Measurements from ENCODE around the gene BAZ1B.
"Not testable (repeated sequence)": the region's sequence is repeated elsewhere in the genome, so short reads cannot be mapped to it uniquely, and the experiment has no call there.

BAZ1B gene

DNA sequence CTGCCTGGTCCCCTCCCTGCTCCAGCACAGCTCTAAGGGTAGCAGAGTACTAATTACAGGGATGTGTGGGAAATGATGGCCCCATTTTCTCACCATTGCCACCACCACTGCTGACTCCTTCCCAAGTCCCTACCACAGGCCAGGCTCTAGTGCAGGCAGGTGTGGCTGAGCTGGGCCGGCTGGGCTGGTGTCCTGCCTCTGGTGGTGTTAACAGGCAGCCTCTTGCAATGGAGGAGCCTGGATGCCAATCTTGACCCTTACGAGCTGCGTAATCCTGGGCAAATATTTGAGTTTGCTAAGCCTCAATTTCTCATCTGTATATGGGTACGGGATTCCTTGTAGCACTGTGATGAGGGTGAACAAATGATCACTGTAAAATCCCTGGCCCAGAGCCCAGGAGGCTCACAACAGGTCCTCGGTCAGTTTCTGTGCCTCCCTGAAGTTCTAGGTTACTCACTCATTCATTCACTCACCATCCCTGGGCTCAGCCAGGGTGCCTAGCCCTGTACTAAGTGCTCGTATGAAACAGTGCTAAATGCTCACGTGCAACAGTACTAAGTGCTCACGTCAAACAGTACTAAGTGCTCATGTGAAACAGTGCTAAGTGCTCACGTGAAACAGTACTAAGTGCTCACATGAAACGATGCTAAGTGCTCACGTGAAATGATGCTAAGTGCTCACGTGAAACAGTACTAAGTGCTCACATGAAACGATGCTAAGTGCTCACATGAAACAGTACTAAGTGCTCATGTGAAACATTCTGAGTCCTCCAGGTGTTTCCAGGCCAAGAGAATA is 90.9 kb downstream of the BAZ1B start:
- Histone ChIP-seq H3K4me3 (no peak overlapping the region), H3K27ac (no peak overlapping the region)

DNA sequence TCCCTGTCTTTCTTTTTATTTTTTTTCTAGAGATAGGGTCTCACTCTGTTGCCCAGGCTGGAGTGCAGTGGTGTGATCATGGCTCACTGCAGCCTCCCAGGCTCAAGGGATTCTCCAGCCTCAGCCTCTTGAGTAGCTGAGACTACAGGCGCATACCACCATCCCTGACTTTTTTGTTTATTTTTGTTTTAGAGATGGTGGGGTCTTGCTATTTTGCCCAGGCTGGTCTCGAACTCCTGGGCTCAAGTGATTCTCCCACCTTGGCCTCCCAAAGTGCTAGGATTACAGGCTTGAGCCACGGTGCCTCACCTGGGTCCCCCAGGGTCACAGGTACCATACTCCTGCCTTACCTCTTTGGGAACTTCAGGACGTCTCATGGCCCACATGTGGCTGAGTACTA is 91.6 kb downstream of the BAZ1B start:
- H3K27ac ChIP-seq: not testable (repeated sequence)

DNA sequence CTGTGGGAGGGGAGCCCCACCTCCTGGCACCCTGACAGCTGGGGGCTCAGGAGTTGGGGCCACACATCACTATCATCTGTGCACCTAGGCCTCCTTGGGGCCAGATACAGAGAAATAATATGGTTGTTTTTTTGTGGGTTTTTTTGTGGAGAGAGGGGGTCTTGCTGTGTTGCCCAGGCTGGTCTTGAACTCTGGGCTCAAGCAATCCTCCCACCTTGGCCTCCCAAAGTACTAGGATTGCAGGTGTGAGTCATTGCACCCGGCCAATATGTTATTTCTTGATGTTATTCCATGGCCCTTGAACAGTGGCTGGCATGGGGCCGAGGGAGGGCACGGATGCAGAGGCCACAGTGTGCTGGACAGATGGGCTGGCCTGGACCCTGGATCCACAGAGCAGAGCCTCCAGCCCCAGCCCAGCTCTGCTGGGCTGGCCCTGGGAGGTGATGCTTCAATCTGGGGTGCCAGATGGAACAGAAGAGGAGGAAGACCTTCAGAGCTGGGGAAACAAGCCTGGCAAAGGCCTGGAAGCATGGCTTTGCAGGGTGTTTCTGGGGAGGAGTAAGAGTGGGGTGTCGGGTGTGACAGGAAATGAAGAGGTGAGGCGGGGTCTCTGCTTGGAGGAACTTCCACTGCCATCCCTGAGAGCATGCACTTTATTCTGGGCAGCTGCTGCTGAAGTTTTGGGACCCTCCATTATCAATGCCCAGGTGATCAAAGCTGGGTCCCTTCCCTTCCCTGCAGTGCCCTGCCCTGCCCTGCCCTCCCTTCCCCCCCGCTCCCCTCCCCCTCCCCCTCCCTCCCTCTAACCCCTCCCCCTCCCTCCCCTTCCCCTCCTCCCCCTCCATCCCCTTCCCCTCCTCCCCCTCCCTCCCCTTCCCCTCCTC is 92.2 kb downstream of the BAZ1B start:
- Histone ChIP-seq H3K27ac (no peak overlapping the region), H3K4me3 (no peak overlapping the region)

More for the DNA sequence above, 91.6 kb downstream of the BAZ1B start:
- H3K4me3 ChIP-seq: not testable (repeated sequence)

- Histone ChIP-seq H3K27ac (no peak overlapping the region), H3K4me3 (no peak overlapping the region)
Measured at GRCh38 chr7:73429215-73429614, 92.9 kb downstream of the BAZ1B start.

GRCh38 chr7:73427902-73428787 is 93.9 kb downstream of the BAZ1B start:
- no peak overlapping the region for H3K27ac ChIP-seq
- H3K4me3 ChIP-seq: no peak overlapping the region

- H3K4me3 ChIP-seq: no peak overlapping the region
- H3K27ac ChIP-seq: no peak overlapping the region
Measured at GRCh38 chr7:73426016-73426415, 96.1 kb downstream of the BAZ1B start.

DNA sequence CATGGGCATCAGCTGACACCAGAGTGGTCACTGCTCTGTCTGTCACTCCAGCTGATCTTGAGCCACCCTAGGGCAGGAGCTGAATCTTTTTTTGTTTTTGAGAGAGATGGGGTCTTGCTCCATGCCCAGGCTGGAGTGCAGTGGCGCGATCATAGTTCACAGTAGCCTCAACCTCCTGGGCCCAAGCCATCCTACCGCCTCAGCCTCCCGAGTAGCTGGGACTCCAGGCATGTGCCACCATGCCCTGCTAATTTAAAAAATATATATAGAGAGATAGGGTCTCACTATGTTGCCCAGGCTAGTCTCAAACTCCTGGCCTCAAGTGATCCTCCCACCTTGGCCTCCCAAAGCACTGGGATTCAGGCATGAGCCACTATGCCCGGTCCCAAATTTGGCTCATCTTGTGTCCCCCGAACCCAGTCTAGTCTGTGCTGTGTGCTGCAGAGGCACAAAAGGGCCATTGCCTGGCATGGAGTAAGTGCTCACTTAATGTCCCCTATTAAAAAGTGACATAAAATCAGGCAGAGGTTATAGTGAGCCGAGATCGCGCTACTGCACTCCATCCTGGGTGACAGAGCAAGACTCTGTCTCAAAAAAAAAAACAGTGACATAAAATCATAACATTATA is 96.6 kb downstream of the BAZ1B start:
- Histone ChIP-seq H3K4me3 (no peak overlapping the region), H3K27ac (no peak overlapping the region)

GRCh38 chr7:73424489-73424885 is 97.6 kb downstream of the BAZ1B start:
- peak overlapping the region in 1 of 21 experiments; percentile 1 for H3K27ac ChIP-seq
- peak overlapping the region in 3 of 7 experiments; percentile 10 to 24 (median 15) for H3K4me3 ChIP-seq

DNA sequence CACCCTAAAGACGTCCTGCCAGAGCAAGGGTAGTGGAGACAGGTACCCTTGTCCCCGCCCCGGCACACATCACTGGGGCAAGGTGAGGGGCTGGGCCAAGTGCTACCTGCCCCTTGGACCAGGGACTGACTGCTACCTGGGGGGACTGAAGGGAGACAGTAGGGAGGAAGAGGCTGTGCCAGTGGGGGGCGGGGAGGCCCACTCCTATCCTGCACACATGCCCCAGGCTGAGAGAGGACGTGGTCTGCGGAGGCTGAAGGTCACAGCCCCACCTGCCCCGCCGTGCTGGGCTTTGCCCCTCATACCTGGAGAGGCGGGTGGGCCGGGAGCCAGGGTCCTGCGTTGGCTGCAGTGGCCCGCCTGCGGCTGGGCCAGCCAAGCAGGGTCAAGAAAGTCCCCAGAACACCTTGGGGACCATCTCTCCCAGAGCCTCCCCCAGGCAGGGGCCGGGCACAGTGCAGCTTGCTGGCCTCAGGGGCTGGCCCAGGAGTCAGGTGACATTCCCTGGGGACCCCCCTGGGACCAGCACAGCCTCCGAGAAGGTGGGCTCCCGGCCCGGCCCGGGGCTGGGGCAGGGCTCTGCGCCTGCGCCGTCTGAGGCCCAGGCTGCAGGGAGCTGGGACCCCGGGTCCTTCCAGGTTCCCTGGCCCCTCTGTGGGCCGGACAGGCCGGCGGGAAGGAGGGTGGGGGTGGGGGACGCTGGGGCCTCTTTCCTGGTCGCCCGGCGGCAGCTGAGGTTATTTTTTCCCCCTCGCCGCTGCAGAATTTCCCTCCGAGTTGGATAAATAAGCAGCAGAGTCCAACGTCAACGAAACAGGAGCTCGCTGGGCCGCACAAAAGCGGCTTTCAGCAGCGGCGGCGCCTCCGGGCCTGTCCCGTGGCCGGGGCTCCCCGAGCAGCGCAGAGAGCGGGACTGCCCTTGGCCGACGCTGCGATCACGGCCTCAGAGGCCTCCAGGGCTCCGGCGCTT is 98.3 kb downstream of the BAZ1B start:
- peak overlapping the region in 7 of 21 experiments; percentile 1 to 71 (median 44) for H3K27ac ChIP-seq
- H3K4me3 ChIP-seq: peak overlapping the region in 4 of 7 experiments; percentile 9 to 24 (median 12)

- not testable (repeated sequence) for H3K27ac ChIP-seq, H3K4me3 ChIP-seq
Measured at GRCh38 chr7:73420610-73421009, 101.5 kb downstream of the BAZ1B start.

DNA sequence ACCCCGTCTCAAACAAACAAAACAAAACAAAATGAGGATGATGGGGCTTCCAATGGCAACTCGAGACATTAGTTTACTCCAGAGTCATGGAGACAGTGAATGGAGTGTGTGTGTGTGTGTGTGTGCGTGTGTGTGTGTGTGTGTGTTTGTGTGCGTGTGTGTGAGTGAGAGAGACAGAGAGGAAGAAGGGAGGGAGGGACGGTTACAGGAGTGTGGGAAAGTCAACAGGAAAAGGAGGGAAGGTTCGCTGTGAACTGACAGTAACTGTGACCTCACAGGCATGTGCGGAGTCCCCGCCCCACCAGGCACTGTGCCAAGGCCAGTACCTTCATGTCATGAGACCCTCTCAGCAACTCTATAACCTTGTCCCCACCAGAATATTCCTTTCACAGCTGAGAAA is 102.1 kb downstream of the BAZ1B start:
- not testable (repeated sequence) for H3K4me3 ChIP-seq, H3K27ac ChIP-seq

- Histone ChIP-seq H3K4me3 (no peak overlapping the region), H3K27ac (no peak overlapping the region)
Measured at GRCh38 chr7:73418113-73418703, 103.9 kb downstream of the BAZ1B start.

- not testable (repeated sequence) for H3K4me3 ChIP-seq, H3K27ac ChIP-seq
Measured at GRCh38 chr7:73410541-73411131, 111.5 kb downstream of the BAZ1B start.

DNA sequence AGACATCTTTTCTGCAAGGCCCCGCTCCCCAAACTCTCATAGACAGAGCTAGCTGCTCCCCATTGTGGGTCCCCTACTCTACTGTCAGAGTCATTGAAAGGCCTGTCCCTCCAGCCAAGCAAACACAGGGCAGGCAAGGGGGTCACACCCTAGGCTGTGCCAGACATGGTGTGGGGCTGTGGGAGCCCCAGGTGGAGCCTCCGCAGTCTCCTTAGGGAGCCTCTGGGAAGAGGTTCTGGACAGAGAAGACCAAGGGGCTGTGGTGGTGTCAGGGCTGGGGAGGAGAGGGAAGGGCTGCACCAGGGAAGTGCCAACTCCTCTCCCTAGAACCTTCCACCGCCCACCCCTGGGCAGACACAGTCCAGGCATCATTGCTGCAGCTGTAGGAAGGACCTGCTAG is 117.2 kb downstream of the BAZ1B start:
- H3K4me3 ChIP-seq, H3K27ac ChIP-seq: not testable (repeated sequence)

DNA sequence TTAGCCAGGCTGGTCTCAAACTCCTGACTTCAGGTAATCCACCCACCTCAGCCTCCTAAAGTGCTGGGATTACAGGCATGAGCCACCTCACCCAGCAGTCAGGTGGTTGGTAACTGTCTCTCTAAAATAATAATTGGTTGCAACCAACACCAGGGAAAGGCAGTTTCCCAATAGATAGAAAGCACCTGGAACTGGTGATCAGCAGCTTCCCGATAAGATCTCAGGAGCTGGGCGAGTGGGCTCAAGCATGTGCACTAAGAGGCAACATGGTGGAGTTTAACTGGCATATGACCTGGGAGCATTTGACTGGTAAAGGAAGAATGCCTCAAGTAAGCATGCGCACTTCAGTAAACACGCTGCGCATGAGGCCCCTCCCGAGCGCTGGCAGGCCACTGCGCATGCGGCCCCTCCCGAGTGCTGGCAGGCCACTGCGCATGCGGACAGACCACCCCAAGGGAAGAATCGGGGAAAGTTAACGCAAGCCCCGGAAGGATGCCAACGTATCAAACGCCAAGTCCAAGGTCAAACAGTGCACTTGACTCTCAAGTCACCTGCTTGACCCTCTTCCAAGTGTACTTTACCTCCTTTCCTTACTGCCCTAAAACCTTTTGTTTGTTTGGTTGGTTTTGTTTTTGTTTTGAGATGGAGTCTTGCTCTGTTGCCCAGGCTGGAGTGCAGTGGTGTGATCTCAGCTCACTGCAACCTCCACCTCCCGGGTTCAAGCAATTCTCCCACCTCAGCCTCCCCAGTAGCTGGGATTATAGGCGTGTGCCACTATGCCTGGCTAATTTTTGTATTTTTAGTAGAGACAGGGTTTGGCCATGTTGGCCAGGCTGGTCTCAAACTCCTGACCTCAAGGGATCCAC is 122.7 kb downstream of the BAZ1B start:
- peak overlapping the region in 2 of 7 experiments; percentile 4 to 23 for H3K4me3 ChIP-seq
- not testable (repeated sequence) for H3K27ac ChIP-seq

DNA sequence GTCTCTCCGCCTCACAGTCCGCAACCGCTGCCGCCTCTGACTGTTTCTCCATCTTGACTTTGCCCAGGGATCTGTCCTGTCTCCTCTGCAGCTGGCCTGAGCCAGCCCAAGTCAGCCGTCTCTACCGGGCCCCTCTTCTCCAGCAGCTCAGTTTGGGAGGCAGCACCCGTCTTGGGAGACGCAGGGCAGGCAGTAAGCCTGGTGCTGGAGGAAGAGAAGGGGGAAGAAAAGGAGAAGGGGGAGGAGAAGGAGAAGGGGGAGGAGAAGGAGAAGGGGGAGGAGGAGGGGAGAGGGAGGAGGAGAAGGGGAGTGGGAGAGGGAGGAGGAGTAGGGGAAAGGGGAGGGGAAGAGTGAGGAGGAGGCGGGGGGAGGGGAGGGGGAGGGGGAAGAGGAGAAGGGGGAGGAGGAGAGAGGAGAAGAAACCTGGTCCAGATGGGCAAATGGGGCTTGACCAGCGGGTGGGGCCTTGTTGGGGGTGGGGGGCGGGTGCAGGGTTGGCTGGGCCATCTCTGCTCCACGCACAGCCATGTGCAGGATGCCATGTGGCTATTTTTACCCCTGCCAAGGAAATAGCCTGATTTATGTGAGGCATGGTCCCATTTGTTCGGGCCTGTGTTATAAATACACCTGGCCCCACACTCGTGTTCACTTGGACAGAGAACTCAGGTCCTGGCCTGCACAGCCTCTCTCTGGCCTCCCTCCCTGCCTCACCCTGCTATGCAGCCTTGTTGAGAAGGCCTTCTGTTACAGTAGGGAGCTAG is 124.4 kb downstream of the BAZ1B start:
- no peak overlapping the region for H3K4me3 ChIP-seq

More for the DNA sequence above, 124.4 kb downstream of the BAZ1B start:
- H3K27ac ChIP-seq: no peak overlapping the region
